ENCODE results near the gene CHAC2. TPM values are rescaled to one million over a fixed set of nuclear protein-coding genes. Genes with fewer than 3 reads are reported as not detected.
"Not testable (repeated sequence)": the region's sequence is repeated elsewhere in the genome, so short reads cannot be mapped to it uniquely, and the experiment has no call there.

CHAC2 gene
- 10 to 100 TPM; 15.8 to 17.4 TPM for total RNA-seq

GRCh38 chr2:53767405-53768241 is at the start of gene CHAC2:
CHAC2 (plus strand) TSS chr2:53767804; CDS start chr2:53767887, 83 bp downstream.
- ChIA-PET CTCF (interaction anchor here (0.6 to 1.9 kb wide), 9 partner anchors 11 to 1853 kb away, joined by 3 to 10 read pairs (median 4); partner anchors contain the start of genes ASB3 and ERLEC1), POLR2A (interaction anchor here (0.6 to 1.9 kb wide), 7 partner anchors 16 to 1521 kb away, joined by 3 to 24 read pairs (median 3); partner anchors contain the start of genes ASB3 and ERLEC1)
- ATAC-seq (peak; percentile 96), DNase-seq (peak; percentile 94)
- H3K27me3 Mint-ChIP-seq: no peaks in the 10 kb centered on the region
- H3K36me3 Mint-ChIP-seq (ENCODE audit: low read depth): peaks cover 29% of the 10 kb centered on the region
- H3K4me3 Mint-ChIP-seq: peak within 1 kb of the TSS; percentile 91
- peaks cover 26% of the 10 kb centered on the region for H3K4me1 Mint-ChIP-seq
- intact Hi-C loops (cut with DNase I, micrococcal nuclease): loop anchor here (1.0 to 10.0 kb wide), 8 partner anchors 14 to 1850 kb away; partner anchors contain the start of genes ERLEC1 (in 2 of the 2), ACYP2 (in 1 of the 2), CLHC1 (in 1 of the 2) and EML6 (in 1 of the 2)
- H3K9me3 Mint-ChIP-seq (ENCODE audit: low read depth): no peaks in the 10 kb centered on the region
- H3K27ac Mint-ChIP-seq: peak within 1 kb of the TSS; percentile 96

- H3K4me3 Mint-ChIP-seq; ATAC-seq; H3K9me3 Mint-ChIP-seq (ENCODE audit: low read depth); H3K27ac Mint-ChIP-seq; DNase-seq; intact Hi-C loops (cut with DNase I, micrococcal nuclease); H3K27me3 Mint-ChIP-seq; POLR2A ChIA-PET: not testable (repeated sequence)
- Mint-ChIP-seq H3K4me1 (peaks cover 21% of the 10 kb centered on the region), H3K36me3 (ENCODE audit: low read depth) (peaks cover 44% of the 10 kb centered on the region)
- CTCF ChIA-PET: interaction anchor here (0.6 kb wide), 1 partner anchor 329 kb away, joined by 3 read pairs; no protein-coding TSS in a partner anchor
Measured at GRCh38 chr2:53720944-53721343, 46.7 kb upstream of the CHAC2 start.

GRCh38 chr2:53724536-53724935 is 43.1 kb upstream of the CHAC2 start:
- intact Hi-C loops (cut with DNase I, micrococcal nuclease): no loop called here
- ChIA-PET POLR2A (no interaction called here), CTCF (no interaction called here)
- Mint-ChIP-seq H3K9me3 (ENCODE audit: low read depth) (peaks cover 2% of the 10 kb centered on the region), H3K27me3 (no peaks in the 10 kb centered on the region), H3K4me1 (peaks cover 21% of the 10 kb centered on the region), H3K27ac (no peak overlapping the region), H3K36me3 (ENCODE audit: low read depth) (peaks cover 27% of the 10 kb centered on the region), H3K4me3 (no peak overlapping the region)
- DNase-seq (no peak), ATAC-seq (no peak)

GRCh38 chr2:53725662-53726061 is 41.9 kb upstream of the CHAC2 start:
- no peak for ATAC-seq
- H3K4me3 Mint-ChIP-seq: no peak overlapping the region
- CTCF ChIA-PET: interaction anchor here (0.7 to 1.2 kb wide), 2 partner anchors 8 to 319 kb away, joined by 3 to 4 read pairs; no protein-coding TSS in a partner anchor

GRCh38 chr2:53727921-53728320 is 39.7 kb upstream of the CHAC2 start:
- CTCF ChIA-PET: no interaction called here
- peaks cover 22% of the 10 kb centered on the region for H3K36me3 Mint-ChIP-seq (ENCODE audit: low read depth)
- DNase-seq (no peak), ATAC-seq (no peak)
- H3K27me3 Mint-ChIP-seq: no peaks in the 10 kb centered on the region
- H3K4me3 Mint-ChIP-seq: no peak overlapping the region
- no peak overlapping the region for H3K27ac Mint-ChIP-seq
- peaks cover 11% of the 10 kb centered on the region for H3K4me1 Mint-ChIP-seq
- intact Hi-C loops (cut with DNase I, micrococcal nuclease): no loop called here
- POLR2A ChIA-PET: no interaction called here
- peaks cover 2% of the 10 kb centered on the region for H3K9me3 Mint-ChIP-seq (ENCODE audit: low read depth)

More at GRCh38 chr2:53725662-53726061, 41.9 kb upstream of the CHAC2 start:
- H3K27ac Mint-ChIP-seq: no peak overlapping the region
- no peak for DNase-seq
- peaks cover 25% of the 10 kb centered on the region for H3K36me3 Mint-ChIP-seq (ENCODE audit: low read depth)
- peaks cover 2% of the 10 kb centered on the region for H3K9me3 Mint-ChIP-seq (ENCODE audit: low read depth)
- H3K27me3 Mint-ChIP-seq: no peaks in the 10 kb centered on the region
- intact Hi-C loops (cut with DNase I, micrococcal nuclease): no loop called here
- POLR2A ChIA-PET: no interaction called here
- peaks cover 21% of the 10 kb centered on the region for H3K4me1 Mint-ChIP-seq

- no peak for ATAC-seq
Measured at GRCh38 chr2:53729143-53729762, 38.4 kb upstream of the CHAC2 start.

GRCh38 chr2:53737091-53737490 is 30.5 kb upstream of the CHAC2 start:
- Mint-ChIP-seq H3K36me3 (ENCODE audit: low read depth) (peaks cover 18% of the 10 kb centered on the region), H3K9me3 (ENCODE audit: low read depth) (no peaks in the 10 kb centered on the region), H3K27me3 (no peaks in the 10 kb centered on the region), H3K4me1 (peaks cover 8% of the 10 kb centered on the region), H3K27ac (no peak overlapping the region), H3K4me3 (no peak overlapping the region)
- ATAC-seq (no peak), DNase-seq (no peak)
- POLR2A ChIA-PET: no interaction called here
- CTCF ChIA-PET: no interaction called here
- intact Hi-C loops (cut with DNase I, micrococcal nuclease): no loop called here

More at GRCh38 chr2:53729143-53729762, 38.4 kb upstream of the CHAC2 start:
- H3K27me3 Mint-ChIP-seq: no peaks in the 10 kb centered on the region
- CTCF ChIA-PET: no interaction called here
- POLR2A ChIA-PET: no interaction called here
- DNase-seq: no peak
- peaks cover 8% of the 10 kb centered on the region for H3K4me1 Mint-ChIP-seq
- peaks cover 2% of the 10 kb centered on the region for H3K9me3 Mint-ChIP-seq (ENCODE audit: low read depth)
- intact Hi-C loops (cut with DNase I, micrococcal nuclease): no loop called here
- H3K4me3 Mint-ChIP-seq: no peak overlapping the region
- no peak overlapping the region for H3K27ac Mint-ChIP-seq
- peaks cover 30% of the 10 kb centered on the region for H3K36me3 Mint-ChIP-seq (ENCODE audit: low read depth)

- POLR2A ChIA-PET: no interaction called here
- Mint-ChIP-seq H3K27ac (no peak overlapping the region), H3K36me3 (ENCODE audit: low read depth) (peaks cover 16% of the 10 kb centered on the region), H3K9me3 (ENCODE audit: low read depth) (no peaks in the 10 kb centered on the region), H3K4me1 (peaks cover 14% of the 10 kb centered on the region), H3K4me3 (no peak overlapping the region), H3K27me3 (no peaks in the 10 kb centered on the region)
- intact Hi-C loops (cut with DNase I, micrococcal nuclease): no loop called here
- DNase-seq (no peak), ATAC-seq (no peak)
- CTCF ChIA-PET: no interaction called here
Measured at GRCh38 chr2:53739032-53739431, 28.6 kb upstream of the CHAC2 start.

GRCh38 chr2:53740170-53740569 is 27.4 kb upstream of the CHAC2 start:
- H3K36me3 Mint-ChIP-seq (ENCODE audit: low read depth): peaks cover 12% of the 10 kb centered on the region
- no peak overlapping the region for H3K4me3 Mint-ChIP-seq
- H3K9me3 Mint-ChIP-seq (ENCODE audit: low read depth): no peaks in the 10 kb centered on the region
- intact Hi-C loops (cut with DNase I, micrococcal nuclease): no loop called here
- ChIA-PET POLR2A (interaction anchor here (0.6 kb wide), 1 partner anchor 17 kb away, joined by 3 read pairs; no protein-coding TSS in a partner anchor), CTCF (interaction anchor here (0.6 to 0.7 kb wide), 2 partner anchors 9 to 30 kb away, joined by 3 read pairs; no protein-coding TSS in a partner anchor)
- H3K27ac Mint-ChIP-seq: no peak overlapping the region
- no peaks in the 10 kb centered on the region for H3K27me3 Mint-ChIP-seq
- no peak for DNase-seq
- H3K4me1 Mint-ChIP-seq: peaks cover 14% of the 10 kb centered on the region
- ATAC-seq: no peak

- Mint-ChIP-seq H3K4me1 (peaks cover 14% of the 10 kb centered on the region), H3K4me3 (no peak overlapping the region), H3K36me3 (ENCODE audit: low read depth) (peaks cover 29% of the 10 kb centered on the region), H3K27ac (no peak overlapping the region), H3K27me3 (no peaks in the 10 kb centered on the region), H3K9me3 (ENCODE audit: low read depth) (no peaks in the 10 kb centered on the region)
- DNase-seq: no peak
- POLR2A ChIA-PET: no interaction called here
- CTCF ChIA-PET: interaction anchor here (0.5 kb wide), 1 partner anchor 1603 kb away, joined by 5 read pairs; no protein-coding TSS in a partner anchor
- no peak for ATAC-seq
- intact Hi-C loops (cut with DNase I, micrococcal nuclease): no loop called here
Measured at GRCh38 chr2:53744395-53745065, 23.1 kb upstream of the CHAC2 start.

Measured in activated CD4-positive, alpha-beta T cell treated with anti-CD3 and anti-CD28 coated beads for 36 hours (primary cell).